Hypothalamus (tissue), 51 donors: Measurements from ENCODE around the gene DEFB115.
"Not testable (repeated sequence)": the region's sequence is repeated elsewhere in the genome, so short reads cannot be mapped to it uniquely, and the experiment has no call there.

ENCODE experiments used
- DNase-seq, 51 donors: peaks; one replicate each; lab custom pipeline; 2025; lab: John Stamatoyannopoulos, UW

Gene DEFB115, protein sequence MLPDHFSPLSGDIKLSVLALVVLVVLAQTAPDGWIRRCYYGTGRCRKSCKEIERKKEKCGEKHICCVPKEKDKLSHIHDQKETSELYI

DNA sequence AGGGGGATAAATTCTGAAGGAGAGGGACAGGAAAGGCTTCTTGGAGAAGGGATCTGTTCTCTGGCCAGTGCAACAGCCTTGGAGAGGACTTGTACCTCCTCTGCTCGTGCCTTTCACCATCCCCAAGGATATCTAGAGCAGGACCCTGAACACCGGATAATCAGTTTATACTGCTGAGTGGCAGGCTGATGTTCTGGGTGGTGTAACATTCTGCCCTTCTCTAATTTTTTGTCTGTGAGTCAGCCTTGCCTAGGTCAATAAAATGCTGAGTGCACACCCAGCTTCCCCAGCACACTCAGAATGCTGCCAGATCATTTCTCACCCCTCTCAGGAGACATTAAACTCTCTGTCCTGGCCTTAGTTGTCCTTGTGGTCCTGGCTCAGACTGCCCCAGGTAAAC, at the start of gene DEFB115:
Gene DEFB115 (plus strand): TSS at position 301 of the 400 bp plus-strand sequence. CDS start 0 bp downstream, at position 301.
- no peak for DNase-seq

DNA sequence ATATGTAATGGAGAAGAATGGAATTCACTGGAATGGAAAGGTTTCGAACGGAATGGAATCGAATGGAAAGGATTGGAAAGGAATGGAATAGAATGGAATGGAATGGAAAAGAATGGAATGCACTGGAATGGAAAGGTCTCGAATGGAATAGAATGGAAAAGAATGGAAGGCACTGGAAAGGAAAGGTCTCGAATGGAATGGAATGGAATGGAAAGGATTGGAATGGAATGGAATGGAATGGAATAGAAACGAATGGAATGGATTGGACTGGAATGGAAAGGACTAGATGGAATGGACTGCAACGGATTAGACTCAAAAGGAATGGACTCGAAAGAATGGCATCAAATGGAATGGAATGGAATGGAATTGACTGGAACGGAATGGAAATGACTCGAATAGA, 20.5 kb upstream of the DEFB115 start:
- no peak for DNase-seq

DNA sequence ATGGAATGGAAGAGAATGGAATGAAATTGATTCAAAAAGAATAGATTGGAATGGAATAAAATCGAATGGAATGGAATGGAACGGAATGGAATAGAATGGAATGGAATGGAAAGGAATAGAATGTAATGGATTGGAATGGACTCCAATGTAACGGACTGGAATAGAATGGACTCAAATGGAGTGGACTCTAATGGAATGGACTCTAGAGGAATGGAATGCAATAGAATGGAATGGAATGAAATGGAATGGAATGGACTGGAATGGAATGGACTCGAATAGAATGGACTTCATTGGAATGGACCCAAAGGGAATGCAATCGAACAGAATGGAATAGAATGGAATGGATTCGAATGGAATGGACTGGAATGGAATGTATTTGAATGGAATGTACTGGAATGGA, 19.7 kb upstream of the DEFB115 start:
- DNase-seq = no peak

DNA sequence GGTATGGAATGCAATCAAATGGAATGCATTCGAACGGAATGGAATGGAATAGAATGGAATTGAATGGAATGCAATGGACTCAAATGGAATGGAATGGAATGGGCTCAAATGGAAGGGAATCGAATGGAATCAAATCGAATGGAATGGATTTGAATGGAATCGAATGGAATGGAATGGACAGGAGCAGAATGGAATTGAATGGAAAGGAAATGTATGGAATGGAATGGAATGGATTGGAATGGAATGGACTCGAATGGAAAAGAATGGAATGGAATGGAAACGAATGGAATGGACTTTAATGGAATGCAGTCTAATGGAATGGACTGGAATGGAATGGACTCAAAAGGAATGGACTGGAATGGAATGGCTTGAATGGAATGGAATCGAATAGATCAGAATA, 18.3 kb upstream of the DEFB115 start:
- DNase-seq = no peak

DNA sequence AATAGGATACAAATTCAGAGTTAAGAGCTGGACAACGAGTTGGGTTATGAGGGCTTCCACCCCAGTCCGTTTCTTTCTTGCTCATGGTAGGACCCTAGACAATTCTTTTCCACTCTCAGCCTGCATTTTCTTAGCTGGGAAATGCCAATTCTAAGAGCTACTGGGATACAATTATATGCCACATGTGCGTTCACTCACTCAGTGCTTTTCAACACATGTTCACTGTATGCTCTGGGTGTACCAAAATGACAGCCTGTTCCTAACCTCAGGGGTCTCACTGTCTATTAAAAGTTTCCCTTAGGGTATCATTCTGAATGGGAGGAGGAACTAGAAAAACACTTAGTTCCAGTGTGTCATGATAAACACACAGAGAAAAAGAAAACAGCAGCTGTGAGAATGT, 505 bp upstream of the DEFB115 start:
- DNase-seq = no peak

DNA sequence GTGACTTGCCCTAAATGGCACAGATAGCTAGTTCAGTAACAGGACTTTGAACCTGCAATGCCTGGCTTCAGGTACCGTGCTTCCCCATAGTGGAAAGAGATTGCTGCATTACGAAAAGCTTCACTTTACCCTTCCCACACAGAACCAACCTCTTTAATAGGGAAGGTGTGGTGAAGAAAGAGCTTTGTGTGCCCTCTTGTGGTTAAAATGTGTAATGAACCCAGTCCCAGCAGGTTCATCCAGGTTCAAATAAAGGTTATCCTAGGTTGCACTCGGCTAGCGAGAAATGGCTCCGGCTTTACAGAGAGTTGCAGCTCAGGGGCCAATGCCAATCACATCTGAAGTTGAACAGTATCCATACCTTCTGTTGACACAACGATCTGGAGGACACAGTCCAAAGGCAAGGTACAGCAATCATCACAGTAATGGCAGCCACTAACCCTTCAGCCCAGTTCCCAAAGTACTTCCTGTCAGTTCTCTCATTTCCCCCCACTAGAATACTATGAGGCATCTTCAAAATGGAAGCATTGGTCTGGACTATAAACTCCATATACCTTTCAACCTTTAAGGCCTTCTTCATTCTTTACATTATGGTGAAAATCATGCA, 3.0 kb downstream of the DEFB115 start:
- DNase-seq = no peak

DNA sequence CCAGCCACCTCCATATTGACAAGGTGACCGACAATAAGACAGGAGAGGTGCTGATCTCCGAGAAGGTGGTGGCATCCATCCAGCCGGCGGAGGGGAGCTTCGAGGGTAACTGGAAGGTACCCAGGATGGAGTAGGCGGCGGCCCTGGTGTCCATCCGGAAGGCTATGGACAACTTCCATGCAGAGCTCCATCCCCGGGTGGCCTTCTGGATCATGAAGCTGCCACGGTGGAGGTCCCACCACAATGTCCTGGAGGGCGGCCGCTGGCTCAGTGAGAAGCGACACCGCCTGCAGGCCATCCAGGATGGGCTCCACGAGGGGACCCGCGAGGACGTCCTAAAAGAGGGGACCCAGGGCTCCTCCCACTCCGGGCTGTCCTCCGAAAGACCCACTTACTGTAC, 17.0 kb downstream of the DEFB115 start:
- DNase-seq = no peak

DNA sequence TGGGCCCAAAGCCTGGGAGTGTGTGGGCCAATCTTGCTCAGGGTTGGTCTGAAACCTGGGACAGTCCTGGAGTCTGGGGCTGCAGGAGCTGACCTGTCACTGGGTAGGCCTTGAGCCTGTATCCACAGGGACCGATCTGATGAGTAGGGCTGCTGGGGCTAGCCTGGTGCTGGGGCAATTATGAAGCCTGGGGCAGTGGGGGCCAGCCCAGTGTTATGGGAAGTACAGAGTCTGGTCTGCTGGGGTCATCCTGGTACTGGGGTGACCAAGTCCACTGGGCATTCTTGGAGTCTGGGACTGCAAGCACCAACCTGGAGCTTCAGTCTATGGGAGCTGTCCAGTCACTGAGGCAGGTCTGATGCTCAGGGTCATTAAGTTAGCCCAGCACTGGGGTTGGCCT, 20.7 kb downstream of the DEFB115 start:
- DNase-seq = no peak

DNA sequence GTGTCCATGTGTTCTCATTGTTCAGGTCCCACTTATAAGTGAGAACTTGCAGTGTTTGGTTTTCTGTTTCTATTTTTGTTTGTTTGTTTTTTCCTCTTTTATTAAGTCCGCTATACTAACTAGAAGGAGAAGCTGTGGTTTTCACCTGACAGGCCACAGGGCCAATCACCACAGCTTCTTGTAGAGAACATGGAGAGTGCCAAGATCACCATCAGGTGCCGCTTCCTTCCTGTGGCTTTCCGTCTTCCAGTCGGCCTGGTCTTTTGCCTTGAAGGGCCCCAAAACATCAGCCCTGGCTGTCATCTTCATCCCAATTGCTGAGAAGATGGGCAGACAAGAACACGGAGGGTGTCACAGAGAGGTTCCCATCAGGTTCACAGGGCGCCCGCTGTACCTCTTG, 27.5 kb downstream of the DEFB115 start:
- DNase-seq = not testable (repeated sequence)

DNA sequence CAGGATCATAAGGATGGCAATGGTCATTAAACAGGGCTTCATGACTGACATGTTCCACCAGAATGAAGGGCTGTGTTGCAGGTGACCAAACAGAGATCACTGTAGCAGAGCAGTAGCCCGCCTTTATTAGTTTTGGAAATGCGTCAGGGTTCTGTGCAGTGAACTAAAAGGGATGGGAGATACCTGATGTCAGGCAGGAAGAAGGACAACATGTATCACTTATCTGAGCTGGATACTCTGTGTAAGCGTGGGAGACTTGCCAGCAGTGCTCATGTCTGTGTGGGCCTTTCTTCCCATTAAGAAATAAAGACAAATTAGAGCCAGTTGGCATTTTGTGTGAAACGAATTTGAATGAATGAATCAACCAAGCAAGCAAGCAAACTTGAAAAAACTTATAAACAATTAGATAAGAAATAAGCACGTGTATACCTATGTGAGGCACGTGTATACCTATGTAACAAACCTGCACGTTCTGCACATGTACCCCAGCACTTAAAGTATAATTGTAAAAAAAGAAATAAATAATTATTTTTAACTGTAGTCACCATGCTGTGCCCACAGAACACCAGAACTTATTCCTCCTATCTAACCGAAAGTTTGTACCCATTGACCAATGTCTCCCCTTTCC, 51.2 kb downstream of the DEFB115 start, which contains the start of gene DEFB116:
Gene DEFB116 (minus strand): TSS at position 51 of the 628 bp plus-strand sequence. CDS start 0 bp downstream, at position 51.
- DNase-seq = no peak
